ENCODE data around the gene TCERG1L. TPM values are rescaled to one million over a fixed set of nuclear protein-coding genes. Genes with fewer than 3 reads are reported as not detected.

Gene TCERG1L
- polyA plus RNA-seq, 1 donor from 2014 or later, result 0.53 TPM

DNA sequence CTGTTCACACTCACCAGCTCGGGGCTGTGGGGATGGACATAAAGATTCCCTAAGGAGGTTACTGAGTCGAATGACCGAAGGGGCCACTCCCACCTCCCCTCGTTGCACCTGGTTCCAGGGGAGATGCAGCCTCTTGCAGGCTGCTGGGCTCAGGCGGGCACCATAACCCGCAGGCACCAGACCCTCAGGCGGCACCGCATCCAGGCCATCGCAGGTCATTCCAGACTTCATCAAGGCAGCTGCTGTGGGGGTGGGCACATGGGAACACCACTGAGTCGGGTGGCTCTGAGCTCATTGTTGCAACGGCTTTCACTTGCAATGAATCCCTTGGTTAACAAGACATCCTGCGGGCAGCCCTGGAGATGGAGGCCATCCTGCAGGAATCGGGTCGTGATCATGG, 221.7 kb downstream of the TCERG1L start:
- H3F3A ChIP-seq (ENCODE audit: insufficient read depth, low read length, poor library complexity, severe bottlenecking), result no peaks in the 10 kb centered on the region
- H3K4me3 ChIP-seq (ENCODE audit: low read length), result no peak overlapping the region
- no peak overlapping the region for H3K9ac ChIP-seq (ENCODE audit: low read length)
- H2AFZ ChIP-seq (ENCODE audit: low read depth, low read length), result no peak overlapping the region
- no peaks in the 10 kb centered on the region for H3K9me3 ChIP-seq (ENCODE audit: low read length)
- no peaks in the 10 kb centered on the region for H4K20me1 ChIP-seq (ENCODE audit: insufficient read depth)
- H3K36me3 ChIP-seq (ENCODE audit: insufficient read depth, low read length), result no peaks in the 10 kb centered on the region
- no peak overlapping the region for H3K4me2 ChIP-seq (ENCODE audit: low read length)
- H3K79me2 ChIP-seq (replicated peaks; ENCODE audit: insufficient read depth, low read length), result no peaks in the 10 kb centered on the region
- H3K9me2 ChIP-seq (ENCODE audit: insufficient read depth, low read length), result no peaks in the 10 kb centered on the region
- no peak overlapping the region for H3K27ac ChIP-seq (ENCODE audit: low read length)
- H3K27me3 ChIP-seq (ENCODE audit: insufficient read depth, low read depth, low read length), result no peaks in the 10 kb centered on the region
- TF ChIP-seq CTCF (IDR thresholded peaks at IDR 0.05; ENCODE audit: poor library complexity, severe bottlenecking) (no peak), EZH2 (IDR thresholded peaks at IDR 0.05; ENCODE audit: borderline replicate concordance, insufficient read depth, low read length, poor library complexity, severe bottlenecking) (no peak), TAF1 (IDR thresholded peaks at IDR 0.05; ENCODE audit: low read depth) (no peak), RAD21 (conservative IDR thresholded peaks at IDR 0.05) (no peak), POLR2AphosphoS5 (IDR thresholded peaks at IDR 0.05) (no peak), MXI1 (conservative IDR thresholded peaks at IDR 0.05; ENCODE audit: poor library complexity, severe bottlenecking) (no peak), EP300 (conservative IDR thresholded peaks at IDR 0.05; ENCODE audit: poor library complexity, severe bottlenecking) (no peak), SMC3 (conservative IDR thresholded peaks at IDR 0.05; ENCODE audit: poor library complexity) (no peak)
- TF ChIP-seq, protein P1, sequence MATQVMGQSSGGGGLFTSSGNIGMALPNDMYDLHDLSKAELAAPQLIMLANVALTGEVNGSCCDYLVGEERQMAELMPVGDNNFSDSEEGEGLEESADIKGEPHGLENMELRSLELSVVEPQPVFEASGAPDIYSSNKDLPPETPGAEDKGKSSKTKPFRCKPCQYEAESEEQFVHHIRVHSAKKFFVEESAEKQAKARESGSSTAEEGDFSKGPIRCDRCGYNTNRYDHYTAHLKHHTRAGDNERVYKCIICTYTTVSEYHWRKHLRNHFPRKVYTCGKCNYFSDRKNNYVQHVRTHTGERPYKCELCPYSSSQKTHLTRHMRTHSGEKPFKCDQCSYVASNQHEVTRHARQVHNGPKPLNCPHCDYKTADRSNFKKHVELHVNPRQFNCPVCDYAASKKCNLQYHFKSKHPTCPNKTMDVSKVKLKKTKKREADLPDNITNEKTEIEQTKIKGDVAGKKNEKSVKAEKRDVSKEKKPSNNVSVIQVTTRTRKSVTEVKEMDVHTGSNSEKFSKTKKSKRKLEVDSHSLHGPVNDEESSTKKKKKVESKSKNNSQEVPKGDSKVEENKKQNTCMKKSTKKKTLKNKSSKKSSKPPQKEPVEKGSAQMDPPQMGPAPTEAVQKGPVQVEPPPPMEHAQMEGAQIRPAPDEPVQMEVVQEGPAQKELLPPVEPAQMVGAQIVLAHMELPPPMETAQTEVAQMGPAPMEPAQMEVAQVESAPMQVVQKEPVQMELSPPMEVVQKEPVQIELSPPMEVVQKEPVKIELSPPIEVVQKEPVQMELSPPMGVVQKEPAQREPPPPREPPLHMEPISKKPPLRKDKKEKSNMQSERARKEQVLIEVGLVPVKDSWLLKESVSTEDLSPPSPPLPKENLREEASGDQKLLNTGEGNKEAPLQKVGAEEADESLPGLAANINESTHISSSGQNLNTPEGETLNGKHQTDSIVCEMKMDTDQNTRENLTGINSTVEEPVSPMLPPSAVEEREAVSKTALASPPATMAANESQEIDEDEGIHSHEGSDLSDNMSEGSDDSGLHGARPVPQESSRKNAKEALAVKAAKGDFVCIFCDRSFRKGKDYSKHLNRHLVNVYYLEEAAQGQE (IDR thresholded peaks at IDR 0.05; ENCODE audit: borderline replicate concordance), result no peak

GRCh38 chr10:131089150-131089549, 222.4 kb downstream of the TCERG1L start:
- H3K36me3 ChIP-seq (ENCODE audit: insufficient read depth, low read length), result no peaks in the 10 kb centered on the region
- no peak overlapping the region for H3K27ac ChIP-seq (ENCODE audit: low read length)
- H3K4me3 ChIP-seq (ENCODE audit: low read length), result no peak overlapping the region
- H3F3A ChIP-seq (ENCODE audit: insufficient read depth, low read length, poor library complexity, severe bottlenecking), result no peaks in the 10 kb centered on the region
- no peak for TF ChIP-seq POLR2AphosphoS5 (IDR thresholded peaks at IDR 0.05)
- TF ChIP-seq EZH2 (IDR thresholded peaks at IDR 0.05; ENCODE audit: borderline replicate concordance, insufficient read depth, low read length, poor library complexity, severe bottlenecking), result no peak
- TF ChIP-seq TAF1 (IDR thresholded peaks at IDR 0.05; ENCODE audit: low read depth), result no peak
- TF ChIP-seq EP300 (conservative IDR thresholded peaks at IDR 0.05; ENCODE audit: poor library complexity, severe bottlenecking), result no peak
- no peak for TF ChIP-seq CTCF (IDR thresholded peaks at IDR 0.05; ENCODE audit: poor library complexity, severe bottlenecking)
- no peak for TF ChIP-seq RAD21 (conservative IDR thresholded peaks at IDR 0.05)
- TF ChIP-seq, protein P1 (IDR thresholded peaks at IDR 0.05; ENCODE audit: borderline replicate concordance), result no peak
- TF ChIP-seq SMC3 (conservative IDR thresholded peaks at IDR 0.05; ENCODE audit: poor library complexity), result no peak
- no peak for TF ChIP-seq MXI1 (conservative IDR thresholded peaks at IDR 0.05; ENCODE audit: poor library complexity, severe bottlenecking)
- no peak overlapping the region for H3K4me2 ChIP-seq (ENCODE audit: low read length)
- H4K20me1 ChIP-seq (ENCODE audit: insufficient read depth), result no peaks in the 10 kb centered on the region
- H2AFZ ChIP-seq (ENCODE audit: low read depth, low read length), result no peak overlapping the region
- no peaks in the 10 kb centered on the region for H3K27me3 ChIP-seq (ENCODE audit: insufficient read depth, low read depth, low read length)
- H3K79me2 ChIP-seq (replicated peaks; ENCODE audit: insufficient read depth, low read length), result no peaks in the 10 kb centered on the region
- H3K9ac ChIP-seq (ENCODE audit: low read length), result no peak overlapping the region
- no peaks in the 10 kb centered on the region for H3K9me2 ChIP-seq (ENCODE audit: insufficient read depth, low read length)
- H3K9me3 ChIP-seq (ENCODE audit: low read length), result no peaks in the 10 kb centered on the region
